CD4-positive, alpha-beta T cell treated with Interleukin-17A for 1 hour (primary cell): ENCODE measurements around the gene TCF12.
"Not testable (repeated sequence)": the region's sequence is repeated elsewhere in the genome, so short reads cannot be mapped to it uniquely, and the experiment has no call there.

Source experiments
- DNase-seq: peaks from one replicate; pipeline ENCODE4 v3.0.0-alpha.2; 2020

Gene TCF12

DNA sequence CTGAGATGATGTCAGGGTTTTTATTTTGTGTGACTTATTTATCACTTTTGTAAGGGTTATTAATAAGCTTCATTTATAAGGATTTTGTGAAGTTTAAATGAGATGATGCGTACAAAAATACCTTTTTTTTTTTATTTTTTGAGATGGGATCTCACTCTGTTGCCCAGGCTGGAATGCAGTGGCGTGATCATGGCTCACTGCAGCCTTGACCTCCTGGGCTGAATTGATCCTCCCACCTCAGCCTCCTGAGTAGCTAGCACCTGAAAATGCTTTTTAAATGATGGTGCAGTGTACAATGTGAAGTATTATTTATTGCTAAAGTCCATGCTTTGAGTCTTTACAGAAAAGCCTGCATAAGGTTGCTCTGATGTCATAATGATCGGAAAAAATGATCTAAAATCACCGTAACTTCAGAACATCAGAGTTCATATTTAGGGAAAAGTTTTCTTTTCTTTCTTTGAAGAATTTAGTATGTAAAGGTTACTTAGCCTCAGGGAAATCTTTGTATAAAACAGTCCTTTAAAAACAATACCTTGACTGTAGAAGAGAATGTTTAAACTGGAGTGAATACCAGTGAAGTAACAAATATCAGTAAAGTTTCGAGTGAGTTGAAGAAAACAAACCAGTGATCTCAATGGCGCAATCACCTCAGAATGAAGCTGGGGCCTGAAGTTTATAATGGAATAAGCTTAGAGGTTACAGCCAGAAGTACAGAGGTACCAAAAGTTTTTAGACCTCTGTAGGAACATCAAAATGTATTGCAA, 29.7 kb downstream of the TCF12 start:
- DNase-seq = no peak

DNA sequence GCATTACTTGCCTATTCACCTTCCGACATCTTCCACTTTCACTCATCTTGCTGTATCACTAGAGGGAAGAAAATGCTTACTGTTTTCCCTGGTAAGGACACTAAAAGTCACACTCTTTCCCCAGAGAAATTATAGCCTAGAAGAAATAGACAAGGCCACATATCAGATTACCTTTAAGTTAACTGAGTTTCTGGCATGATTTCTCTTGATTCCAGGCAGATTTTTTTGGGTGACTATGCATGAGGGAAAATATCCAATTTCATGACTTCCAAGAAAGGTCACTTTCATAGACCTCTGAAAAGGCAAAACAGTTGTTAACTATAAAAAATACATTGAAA, 30.3 kb downstream of the TCF12 start:
- no peak for DNase-seq

DNA sequence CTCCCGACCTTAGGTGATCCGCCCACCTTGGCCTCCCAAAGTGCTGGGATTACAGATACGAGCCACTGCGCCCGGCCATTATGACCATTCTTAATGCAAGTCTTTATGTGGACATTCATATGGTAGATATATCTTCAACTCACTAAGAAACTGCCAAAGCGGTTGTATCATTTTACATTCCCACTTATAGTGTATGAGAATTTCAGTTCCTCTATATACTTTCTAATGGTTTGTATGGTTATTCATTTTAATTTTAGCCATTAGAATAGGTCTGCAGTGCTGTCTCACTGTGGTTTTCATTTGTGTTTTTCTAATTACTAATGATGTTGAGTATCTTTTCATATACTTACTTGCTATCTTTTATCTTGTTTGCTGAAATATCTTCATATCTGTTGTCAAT, 32.5 kb downstream of the TCF12 start:
- DNase-seq = no peak

- DNase-seq = no peak
Measured at GRCh38 chr15:56953790-56954189, 35.3 kb downstream of the TCF12 start.

GRCh38 chr15:56955011-56955410, 36.6 kb downstream of the TCF12 start:
- DNase-seq = not testable (repeated sequence)

- no peak for DNase-seq
Measured at GRCh38 chr15:56956538-56956937, 38.1 kb downstream of the TCF12 start.

DNA sequence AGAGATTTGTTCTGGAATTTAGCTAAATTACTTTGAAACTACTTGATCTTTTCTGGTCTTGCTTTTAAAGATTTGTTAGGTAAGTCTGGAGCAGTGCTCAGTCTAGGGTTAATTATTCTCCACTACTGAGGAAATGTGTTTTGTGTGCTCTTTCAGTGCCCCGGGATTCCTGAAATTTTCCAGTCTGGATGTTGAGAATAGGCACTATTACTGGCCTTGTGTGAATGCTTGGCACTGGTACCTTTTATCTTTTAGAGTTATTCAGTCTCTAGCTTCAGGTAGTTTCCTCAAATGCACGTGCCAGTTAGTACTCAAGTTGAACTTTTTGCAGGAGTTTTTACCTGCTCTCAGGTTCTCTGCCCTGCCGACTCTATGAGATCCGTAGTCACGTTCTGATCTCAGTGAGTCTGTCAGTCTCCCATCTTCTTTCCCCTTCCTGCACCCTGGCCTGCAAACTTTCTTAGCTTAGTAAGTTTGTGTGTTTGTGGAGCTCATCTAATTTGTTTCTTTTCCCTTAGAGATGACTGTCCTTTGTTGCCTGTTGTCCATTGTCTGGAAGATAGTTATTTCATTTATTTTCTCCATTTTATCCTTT, 39.5 kb downstream of the TCF12 start:
- no peak for DNase-seq

- DNase-seq = no peak
Measured at GRCh38 chr15:56959318-56959648, 40.8 kb downstream of the TCF12 start.

DNA sequence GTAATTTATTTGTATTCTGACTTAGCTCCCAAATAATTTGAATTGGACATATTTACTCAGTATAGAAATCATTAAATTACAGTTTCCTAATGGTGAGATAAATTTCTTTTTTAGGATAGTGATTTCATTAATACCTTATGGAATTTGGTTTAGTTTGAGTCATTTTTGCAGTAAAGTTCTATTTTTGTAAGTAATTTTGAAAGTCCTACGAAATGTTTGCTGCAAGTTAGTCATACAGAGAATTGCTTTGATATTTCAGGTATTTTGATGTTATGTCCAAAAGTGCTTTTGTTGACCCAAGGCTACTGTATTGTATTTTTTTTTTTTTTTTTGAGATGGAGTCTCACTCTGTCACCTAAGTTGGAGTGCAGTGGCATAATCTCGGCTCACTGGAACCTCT, 41.7 kb downstream of the TCF12 start:
- no peak for DNase-seq

DNA sequence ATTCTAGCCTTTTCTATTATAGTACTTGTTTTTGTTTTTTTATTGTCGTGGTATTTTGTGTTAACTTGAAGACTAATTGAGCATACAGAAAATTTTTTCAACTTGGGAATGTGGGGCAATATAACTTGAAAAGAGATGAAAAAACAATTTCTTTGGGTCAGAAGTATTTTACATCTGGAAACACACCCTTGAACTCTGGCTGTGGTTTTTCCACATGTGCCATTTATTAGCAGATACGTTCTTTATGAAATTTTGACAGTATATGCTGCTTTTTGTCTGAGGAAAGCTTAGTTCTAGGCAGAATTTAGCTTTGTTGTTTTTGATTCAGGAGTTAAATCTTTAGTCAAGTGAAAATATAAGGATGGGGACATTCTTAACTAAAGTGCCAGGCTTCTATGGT, 44.7 kb downstream of the TCF12 start:
- DNase-seq = no peak

- no peak for DNase-seq
Measured at GRCh38 chr15:56963710-56964109, 45.3 kb downstream of the TCF12 start.

DNA sequence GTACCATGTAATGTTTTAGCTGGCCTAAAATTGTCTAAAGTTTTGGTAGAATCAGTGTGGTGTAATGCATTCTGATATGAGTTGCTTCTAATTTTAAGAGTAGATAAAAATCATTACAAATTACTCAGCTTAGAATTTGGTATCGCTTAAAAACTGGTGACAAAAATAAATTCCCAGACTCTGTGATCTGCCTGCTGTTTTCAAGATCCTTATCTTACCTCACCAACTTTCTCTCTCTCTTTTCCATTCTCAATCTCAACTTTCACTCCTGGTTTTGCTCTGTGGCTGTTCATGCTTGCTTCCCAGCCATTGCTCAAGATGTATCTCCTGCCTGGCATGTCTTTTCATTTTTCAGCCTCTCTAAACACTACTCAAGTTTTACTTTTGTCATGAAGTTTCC, 45.7 kb downstream of the TCF12 start:
- no peak for DNase-seq

DNA sequence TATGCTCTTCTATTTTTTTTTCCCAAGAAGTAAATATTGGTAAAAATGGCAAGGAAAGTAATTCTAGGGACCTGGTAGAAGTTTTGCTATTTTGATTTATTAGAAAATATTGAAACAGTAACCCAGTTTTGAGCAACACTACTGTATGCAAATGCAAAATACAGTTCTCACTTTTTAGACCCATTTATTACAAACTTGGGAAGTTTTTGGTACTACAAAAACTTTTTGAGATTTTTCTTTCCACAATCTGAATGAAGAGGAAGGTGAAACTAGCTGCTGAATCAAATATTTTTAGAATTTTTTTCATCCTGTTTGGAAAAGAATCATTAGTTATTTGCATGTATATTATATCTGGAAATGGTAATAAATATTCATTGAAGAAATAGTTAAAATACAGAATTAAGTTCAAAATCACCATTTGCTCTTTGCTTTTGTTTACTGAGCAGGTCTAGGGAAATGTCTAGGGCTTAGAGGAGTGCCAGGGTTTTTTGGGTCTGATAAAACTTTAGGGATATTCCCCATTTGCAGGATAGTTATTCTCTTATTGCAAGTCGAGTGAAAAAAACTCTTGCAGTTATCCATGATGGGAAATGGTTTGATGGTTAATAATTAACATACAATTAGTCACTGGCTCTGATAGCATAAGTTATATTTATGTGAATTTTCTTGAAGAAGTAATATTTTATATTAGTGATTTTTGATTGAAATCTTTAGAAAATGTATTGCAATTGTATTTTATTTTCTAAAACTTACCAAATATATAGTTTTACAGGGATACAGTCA, 47.0 kb downstream of the TCF12 start:
- DNase-seq = no peak

DNA sequence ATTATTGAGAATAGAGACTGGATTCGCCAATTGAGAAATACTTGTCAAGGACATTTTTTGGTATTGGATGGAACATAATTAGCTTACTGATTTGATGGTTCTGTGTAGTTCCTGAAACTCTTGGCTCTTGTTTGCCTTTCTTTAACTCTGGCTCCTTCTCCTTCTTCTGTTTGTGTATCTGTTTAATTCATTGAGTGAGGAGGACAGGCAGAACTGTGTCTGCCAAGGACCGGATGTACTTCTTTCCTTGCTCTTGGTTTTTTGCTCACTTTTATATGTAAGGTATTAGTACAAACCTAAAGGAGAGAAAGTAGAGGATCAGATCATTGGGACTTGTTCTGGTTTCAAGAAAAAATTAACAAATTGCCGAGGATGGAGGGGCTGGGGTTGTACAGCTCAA, 48.9 kb downstream of the TCF12 start:
- DNase-seq = no peak

DNA sequence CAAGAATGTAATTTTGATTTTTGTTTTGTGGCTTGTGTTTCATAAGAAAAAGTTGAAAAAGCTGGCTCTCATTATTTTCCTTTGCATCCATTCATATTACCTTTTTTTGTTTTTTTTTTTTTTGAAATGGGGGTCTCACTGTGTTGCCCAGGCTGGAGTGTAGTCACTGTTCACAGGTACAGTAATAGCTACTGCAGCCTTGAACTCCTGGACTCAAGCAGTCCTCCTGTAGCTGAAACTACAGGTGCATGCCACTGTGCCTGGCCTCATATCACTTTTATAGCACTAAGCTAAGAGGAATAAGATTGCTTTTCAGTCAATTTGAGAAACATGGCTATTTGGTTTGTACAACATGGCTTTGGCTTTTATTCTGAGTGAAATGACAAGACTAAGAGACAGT, 49.8 kb downstream of the TCF12 start:
- no peak for DNase-seq

DNA sequence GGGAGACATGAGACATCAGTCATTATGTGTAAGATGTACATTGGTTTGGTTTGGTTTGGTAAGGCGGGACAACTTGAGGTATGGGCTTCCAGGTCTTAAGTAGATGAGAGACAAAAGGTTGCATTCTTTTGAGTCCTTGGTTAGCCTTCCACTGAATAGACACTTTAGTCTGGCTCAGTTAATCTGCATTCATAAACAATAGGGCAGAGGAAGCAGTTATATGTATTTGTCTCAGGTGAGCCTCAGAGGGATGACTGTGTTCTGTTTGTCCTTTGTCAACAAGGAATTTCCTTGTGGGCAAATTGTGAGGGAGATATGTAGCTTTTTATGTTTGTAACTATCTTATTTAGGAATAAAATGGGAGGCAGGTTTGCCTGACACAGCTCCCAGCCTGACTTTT, 50.4 kb downstream of the TCF12 start:
- no peak for DNase-seq

- DNase-seq = no peak
Measured at GRCh38 chr15:56969265-56969895, 50.9 kb downstream of the TCF12 start.

GRCh38 chr15:56971571-56971970, 53.1 kb downstream of the TCF12 start:
- no peak for DNase-seq

GRCh38 chr15:56972016-56972415, 53.6 kb downstream of the TCF12 start:
- no peak for DNase-seq

DNA sequence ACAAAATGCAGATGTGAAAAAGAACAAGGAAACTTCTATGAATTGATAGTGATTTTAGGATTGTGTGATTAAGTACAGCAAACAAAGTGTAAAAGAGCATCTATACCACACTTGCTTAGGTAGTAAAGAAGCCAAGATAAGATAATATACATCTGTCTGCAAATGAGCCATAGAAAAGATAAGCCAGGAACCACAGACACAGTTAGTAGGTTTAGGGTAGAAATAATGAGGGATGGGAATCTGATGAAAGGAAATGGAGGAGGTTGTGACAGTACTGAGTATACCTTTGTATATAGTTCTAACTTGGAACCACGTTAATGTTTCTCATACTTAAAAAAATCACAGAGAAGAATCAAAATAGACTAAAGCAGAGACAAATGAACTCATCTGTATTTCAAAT, 54.0 kb downstream of the TCF12 start:
- no peak for DNase-seq

DNA sequence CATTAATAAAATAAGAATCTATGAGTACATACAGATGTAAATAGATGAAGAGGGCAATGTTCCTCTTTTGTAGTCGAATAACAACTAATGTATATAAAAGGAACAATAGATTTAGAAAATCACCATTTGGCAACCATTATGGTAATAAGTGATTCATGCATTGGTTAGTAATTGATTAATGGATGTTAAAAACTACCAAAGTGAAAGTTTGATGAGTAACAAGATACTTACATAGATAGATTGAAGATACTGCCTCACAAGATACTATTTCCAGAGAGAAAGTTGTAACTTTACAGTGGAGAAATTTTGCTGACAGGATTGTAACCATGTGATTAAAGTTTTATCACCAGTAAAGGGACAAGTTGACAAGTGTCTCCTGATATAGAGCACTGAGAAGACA, 55.0 kb downstream of the TCF12 start:
- DNase-seq = no peak

GRCh38 chr15:56977232-56977631, 58.8 kb downstream of the TCF12 start:
- no peak for DNase-seq

DNA sequence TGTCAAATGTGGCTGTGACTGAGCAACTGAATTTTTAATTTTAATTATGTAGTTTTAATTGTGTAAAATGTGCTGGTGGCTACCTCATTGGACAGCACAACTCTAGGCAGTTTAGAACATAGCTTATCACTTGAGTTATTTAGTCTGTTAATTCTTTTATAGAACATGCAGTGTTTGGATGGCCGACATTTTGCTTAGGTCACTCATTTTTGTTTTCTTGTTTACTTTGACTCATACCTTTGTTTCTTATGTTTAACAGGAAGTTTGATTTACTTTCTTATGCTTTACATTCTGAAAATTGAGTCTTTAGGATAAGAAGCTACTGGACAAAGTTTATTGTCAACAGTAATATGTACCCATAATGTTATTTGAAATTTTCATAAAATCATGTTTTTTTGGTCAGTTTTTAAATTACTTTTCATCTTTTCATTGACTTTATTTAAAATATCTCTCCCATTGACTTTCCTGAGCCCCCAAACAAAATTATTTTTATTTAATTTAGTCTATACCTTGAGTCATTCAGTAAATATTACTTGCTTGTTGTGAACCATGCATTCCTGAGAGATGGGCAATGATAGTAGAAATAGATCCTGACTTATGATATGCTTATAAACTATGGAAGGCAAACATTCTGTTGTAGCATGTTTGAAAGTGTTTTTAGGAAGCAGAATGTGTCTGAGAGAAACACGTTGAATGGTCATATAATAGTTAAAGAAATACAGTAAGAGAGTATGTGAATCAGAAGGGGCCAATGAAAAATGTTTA, 60.6 kb downstream of the TCF12 start:
- DNase-seq = no peak
